GM21423 (cell line): Measurements from ENCODE around the gene ABCE1.

Experiments used
- ATAC-seq: cut with Tn5 transposase; IDR thresholded peaks from one replicate; pipeline ENCODE4 v1.9.1; 2021; ENCODE audit warnings: mild to moderate bottlenecking, moderate library complexity; ENCODE audit not compliant: unreplicated experiment

ABCE1 gene

DNA sequence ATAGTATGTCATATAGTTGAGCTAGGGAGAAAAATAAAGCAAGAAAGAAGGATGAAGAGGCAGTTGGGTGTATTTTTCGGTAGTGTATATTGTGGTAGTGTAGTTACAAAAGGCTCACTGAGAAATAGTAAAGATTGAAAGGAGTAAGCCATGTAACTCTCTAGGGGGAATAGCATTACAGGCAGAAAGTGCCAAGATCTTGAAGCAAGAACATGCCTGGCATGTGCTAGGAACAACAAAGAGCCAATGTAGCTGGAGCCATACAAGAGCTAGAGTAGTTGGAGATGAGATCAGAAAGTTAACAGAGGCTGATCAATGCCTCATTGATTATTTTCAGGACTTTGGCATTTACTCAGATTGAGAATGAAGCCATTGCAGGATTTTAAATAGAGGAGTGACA, 3.0 kb downstream of the ABCE1 start:
- ATAC-seq = no peak

- ATAC-seq = no peak
Measured at GRCh38 chr4:145102619-145103018, 4.5 kb downstream of the ABCE1 start.

GRCh38 chr4:145103496-145103895, 5.4 kb downstream of the ABCE1 start:
- no peak for ATAC-seq

DNA sequence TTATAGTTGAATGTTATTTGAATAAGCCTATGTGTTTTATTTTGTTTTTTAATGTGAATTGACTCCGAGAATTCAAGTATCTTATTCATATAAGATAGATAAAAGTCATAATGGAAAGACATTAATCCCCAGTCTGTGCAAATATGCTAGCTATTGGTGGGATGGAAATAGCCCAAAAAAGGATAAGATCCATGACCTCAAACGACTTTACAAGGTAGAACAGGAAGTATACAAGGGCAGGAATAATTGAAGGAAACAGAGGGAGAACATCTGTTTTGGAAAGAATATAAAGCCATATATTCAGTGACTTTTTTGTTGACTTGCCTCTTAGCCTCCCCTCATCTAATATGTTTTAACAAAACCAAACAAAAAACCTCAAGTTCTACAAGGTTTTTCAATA, 9.0 kb downstream of the ABCE1 start:
- ATAC-seq = no peak

DNA sequence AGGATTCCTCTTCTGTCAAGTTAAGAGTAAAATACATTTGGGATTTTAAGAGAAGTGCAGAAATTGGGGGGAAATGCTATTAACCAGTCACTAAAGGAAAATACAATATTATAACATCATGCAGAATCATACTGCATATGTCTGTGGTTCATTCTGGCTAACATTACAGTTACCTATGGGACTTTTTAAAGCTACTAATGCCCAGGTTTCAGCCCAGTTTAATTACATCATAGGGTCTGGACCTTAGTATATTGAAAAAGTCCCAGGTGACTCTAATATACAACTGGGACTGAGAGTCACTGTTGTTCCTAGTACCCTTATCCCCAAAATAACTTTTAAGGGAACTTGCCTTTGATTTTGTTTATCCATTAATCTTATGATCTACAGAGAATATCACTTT, 10.0 kb downstream of the ABCE1 start:
- no peak for ATAC-seq

DNA sequence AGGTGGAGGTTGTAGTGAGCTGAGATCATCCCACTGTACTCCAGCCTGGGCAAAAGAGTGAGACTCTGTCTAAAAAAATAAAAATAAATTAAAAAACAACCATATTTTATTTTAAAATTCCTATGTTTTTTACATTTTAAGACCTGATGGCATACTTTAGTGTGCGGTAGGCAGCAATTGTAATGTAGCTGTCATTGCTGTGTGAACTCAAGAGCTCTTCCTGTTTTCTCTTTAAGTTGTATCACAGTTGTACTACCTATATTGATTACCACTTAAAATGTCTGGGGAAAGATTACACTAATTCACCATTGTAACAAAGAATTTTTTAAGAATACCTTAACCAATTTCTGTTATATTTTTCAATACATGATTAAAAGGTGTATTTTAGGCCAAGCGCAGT, 27.3 kb downstream of the ABCE1 start:
- no peak for ATAC-seq

DNA sequence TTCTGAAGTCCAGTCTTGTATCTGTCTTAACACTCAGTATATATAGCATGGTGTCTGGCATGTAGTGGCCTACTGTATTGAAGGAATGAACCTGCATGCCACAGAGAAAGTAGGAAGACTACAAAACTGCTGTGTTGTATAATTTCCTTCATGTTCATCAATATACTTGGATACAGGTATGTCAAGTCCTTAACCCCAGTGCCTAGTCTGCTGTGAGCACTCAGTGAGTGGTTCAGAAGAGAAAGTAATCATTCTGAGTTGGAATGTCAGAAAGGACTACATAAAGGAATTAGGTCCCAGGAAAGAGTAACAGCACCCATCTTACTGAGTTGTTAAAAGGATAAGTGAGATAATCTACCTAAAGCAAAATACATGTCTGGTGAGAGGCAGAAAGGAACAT, 32.0 kb downstream of the ABCE1 start:
- no peak for ATAC-seq

DNA sequence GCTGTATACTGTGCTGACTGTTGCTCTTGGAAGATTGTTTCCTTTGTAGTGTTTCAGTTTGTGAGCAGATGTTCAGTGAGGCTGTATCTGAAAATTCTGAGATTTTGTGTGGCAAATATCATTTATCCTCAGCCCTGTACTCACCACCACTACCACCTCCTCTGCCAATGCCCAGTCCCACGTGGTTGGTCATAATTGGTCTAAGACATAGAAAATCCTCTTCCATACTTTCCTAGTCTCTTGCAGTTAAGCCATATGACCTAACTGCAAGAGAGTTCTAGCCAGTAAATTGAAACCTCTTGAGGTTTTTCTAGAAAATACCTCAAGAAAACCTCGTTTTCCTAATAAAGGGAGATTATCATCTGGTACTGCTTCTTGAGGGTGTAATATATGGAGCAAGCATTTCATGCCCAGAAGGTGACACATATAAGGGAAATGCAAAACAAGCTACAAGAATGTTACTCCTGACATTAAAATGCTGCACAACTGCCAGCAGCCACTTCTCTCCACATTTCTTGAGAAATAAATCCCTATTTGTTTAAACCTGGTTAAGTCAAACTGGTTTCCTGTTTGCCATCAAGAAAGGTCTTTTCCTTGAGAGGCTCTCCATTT, 32.8 kb downstream of the ABCE1 start:
- ATAC-seq = no peak

DNA sequence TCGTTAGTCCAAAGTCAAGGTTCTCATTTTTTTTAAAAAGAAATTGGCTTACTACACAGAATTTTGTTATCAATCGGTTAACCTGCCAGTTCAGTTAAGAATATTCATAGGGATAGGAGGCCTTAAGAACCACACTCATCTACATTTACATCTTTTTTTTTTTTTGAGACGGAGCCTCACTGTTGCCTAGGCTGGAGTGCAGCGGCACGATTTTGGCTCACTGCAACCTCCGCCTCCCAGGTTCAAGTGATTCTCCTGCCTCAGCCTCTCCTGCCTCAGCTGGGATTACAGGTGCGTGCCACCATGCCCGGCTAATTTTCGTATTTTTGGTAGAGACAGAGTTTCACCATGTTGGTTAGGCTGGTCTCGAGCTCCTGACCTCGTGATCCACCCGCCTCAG, 33.7 kb downstream of the ABCE1 start:
- no peak for ATAC-seq

GRCh38 chr4:145132511-145133098, 34.5 kb downstream of the ABCE1 start:
- peak; percentile 84 for ATAC-seq

GRCh38 chr4:145136219-145136618, 38.1 kb downstream of the ABCE1 start:
- ATAC-seq = peak; percentile 33

DNA sequence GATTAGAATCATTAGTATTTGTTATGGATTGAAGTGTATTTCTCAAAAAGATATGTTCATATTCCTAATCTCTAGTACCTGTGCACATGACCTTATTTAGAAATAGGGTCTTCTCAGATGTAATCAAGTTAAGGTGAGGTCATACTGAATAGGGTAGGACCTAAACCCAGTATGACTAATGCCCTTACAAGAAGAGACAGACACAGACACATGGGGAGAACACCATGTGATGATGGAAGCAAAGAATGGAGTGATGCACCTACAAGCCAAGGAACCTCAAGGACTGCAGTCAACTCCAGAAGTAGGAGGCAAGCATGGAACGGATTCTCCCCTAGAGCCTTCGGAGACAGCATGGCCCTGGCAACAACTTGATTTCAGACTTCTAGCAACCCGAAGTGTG, 50.9 kb downstream of the ABCE1 start:
- no peak for ATAC-seq

DNA sequence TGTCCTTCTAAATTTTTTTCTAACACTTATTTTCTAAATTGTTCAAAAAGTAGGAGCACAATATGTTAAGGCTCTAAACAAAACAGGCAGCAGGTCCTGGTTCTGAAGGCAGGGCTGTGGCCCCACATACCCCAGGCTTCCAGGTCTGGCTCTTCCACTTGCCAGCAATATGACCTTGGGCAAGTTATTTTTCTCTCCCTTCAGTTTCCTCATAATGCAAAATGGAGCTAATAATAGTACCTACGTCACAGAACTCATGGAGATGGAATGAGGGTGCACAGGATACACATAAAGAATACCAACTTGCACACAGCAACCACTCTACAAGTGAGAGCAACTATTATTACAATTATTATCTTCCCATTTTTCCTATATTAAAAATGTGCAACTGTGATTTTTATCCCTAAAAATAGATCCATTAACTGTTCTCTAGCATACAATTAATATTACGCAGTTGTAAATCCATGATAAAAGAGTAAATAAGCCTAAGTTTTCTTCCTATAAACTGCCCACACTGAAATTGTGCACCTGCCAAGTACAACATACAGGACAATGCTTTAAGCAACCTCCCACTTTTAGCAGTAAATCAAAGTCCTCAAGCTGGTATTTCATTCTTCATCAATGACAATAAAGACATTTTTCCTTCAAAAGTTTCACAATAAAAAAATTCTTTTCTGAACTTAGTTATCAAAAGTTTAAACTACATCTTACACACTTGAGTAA, 55.2 kb downstream of the ABCE1 start:
- ATAC-seq = no peak

DNA sequence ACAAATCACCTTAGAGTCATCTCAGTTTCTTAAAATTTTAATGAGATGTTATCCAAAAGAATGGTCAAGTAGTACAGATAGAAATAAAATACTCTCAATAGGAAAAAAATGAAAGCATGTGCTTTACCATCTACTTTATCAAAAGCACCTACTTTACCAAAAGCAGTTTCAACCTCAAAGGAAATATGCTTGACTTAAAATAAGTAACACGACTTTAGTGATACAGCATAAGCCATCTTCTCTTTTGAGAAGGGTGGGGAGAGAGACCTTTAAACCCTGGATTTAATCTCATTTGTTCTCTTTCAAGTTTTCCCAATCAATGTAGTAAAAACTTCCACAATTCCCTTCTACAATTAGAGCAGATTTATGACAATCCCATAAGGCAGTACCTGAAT, 55.8 kb downstream of the ABCE1 start:
- peak; percentile 45 for ATAC-seq

- ATAC-seq = peak; percentile 87
Measured at GRCh38 chr4:145154573-145154972, 56.5 kb downstream of the ABCE1 start.

DNA sequence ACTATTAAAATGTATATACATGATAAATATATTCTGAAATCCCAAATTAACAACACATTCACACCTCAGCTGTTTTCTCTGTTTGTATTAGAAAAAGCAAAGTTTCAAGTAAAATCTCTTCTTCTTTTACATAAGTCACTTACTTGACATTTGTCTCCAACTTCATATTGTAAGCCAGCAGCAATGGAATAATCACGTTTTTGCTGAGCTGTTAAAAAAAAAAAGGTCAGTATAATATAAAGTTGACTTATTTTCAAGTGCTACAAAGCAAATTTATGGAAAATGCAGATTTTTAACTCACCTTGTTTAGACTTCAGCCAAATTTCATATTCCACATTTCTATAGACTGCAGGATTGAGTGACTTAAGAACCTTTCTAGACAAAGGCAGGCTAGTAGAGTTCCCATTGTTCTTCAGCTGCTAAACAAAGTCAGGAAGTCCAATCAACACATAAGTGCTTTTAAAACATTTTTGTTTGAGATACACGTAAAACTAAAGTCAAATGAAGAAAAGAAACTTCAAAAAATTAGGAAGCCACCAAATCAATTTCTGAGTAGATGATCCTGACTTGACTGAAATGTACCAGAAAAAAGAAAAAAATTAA, 57.3 kb downstream of the ABCE1 start:
- ATAC-seq = no peak

DNA sequence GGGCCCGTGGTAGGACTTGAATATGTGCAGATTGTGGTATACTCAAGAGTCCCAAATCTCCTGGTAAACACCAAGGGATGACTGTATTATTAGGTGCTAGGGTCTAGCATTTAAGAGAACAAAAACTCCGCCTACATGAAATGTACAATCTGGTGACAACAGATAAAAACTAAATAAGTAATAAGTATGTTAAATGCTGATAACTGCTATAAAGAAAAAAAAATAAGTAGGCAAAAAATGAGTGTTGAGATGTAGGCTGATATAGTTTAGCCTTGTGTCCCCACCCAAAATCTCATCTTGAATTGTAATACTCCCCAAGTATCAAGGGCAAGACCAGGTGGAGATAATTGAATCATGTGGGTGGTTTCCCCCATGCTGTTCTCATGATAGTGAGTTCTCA, 58.9 kb downstream of the ABCE1 start:
- no peak for ATAC-seq

DNA sequence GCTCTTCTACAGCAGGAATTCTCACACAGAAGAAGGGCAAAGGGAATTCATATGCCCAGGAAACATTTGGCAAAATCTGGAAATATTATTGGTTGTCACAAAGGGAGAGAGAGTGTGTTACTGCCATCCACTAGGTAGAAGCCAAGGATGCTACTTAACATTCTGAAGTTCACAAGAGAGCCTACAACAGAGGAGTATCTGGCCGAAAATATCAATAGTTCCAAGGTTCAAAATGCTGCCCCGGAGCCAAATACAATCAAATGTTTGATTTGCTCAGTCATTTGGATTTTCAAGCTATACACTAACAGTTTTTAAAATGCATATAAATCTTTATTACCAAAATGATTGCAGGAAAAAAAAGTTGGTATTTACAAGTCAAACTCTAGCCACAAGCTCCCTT, 63.4 kb downstream of the ABCE1 start:
- ATAC-seq = no peak

- ATAC-seq = no peak
Measured at GRCh38 chr4:145167887-145168286, 69.8 kb downstream of the ABCE1 start.

DNA sequence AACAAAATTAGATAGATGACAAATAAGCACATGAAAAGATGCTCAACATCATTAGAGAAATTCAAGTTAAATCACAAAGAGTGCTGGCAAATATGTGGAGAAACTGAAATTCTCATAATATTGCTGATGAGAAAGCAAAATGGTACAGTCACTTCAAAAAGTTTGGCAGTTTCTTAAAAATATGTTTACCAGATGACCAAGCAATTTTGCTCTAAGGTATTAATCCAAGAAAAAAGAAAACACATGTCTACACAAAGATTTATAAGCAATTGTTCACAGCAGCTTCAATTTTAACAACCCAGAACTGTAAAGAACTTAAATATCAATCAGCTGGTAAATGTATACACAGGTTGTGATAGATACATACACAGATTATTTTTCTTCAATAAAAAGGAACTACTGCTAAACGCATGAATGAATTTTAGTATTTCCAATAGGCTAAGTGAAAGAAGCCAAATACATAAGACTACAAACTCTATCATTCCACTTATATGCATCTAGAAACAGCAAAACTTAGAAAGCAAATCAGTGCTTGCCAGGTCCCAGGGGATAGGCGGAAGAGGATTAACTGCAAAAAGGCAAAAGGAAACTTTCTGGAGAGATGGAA, 70.6 kb downstream of the ABCE1 start:
- no peak for ATAC-seq

- ATAC-seq = no peak
Measured at GRCh38 chr4:145170223-145170622, 72.1 kb downstream of the ABCE1 start.

DNA sequence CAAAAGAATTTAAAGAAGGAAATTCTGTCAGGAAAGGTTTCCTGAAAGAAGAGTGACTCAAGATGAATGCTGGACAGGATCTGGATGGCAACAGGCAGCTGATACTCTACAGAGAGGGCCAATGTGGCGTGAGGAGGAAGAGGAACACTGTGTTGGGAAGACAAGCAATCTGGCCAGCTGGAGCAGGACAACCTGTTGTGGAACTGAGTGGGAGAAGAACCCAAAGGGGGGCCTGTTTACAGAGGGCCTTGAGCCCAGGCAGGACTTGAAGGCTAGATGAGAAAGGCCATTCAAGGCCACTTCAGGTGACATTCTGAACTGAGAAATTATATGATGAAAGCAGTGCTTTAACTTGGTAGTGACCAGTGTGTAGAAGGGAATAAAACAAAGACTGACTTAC, 73.8 kb downstream of the ABCE1 start:
- no peak for ATAC-seq
